HEK293 (cell line): Measurements from ENCODE around the gene XPR1.
A peak's percentile ranks its signal among the peaks of the same experiment; 100 is the strongest.

Experiments used
- FEZF1 ChIP-seq: fragments of 450-650 bp; formaldehyde crosslinking; IDR thresholded peaks from 2 replicates; pipeline ENCODE4 v1.5.1; 2016; ENCODE audit warnings: missing biosample characterization, missing genetic modification characterization
- GLI2 ChIP-seq: fragments of 450-650 bp; formaldehyde crosslinking; IDR thresholded peaks from 2 replicates; pipeline ENCODE4; 2017; ENCODE audit warnings: missing biosample characterization, missing genetic modification characterization, low read depth, borderline replicate concordance
- GLI4 ChIP-seq: fragments of 450-650 bp; formaldehyde crosslinking; IDR thresholded peaks from 2 replicates; pipeline ENCODE4 v1.5.1; 2016; ENCODE audit warnings: missing biosample characterization, missing genetic modification characterization
- KLF8 ChIP-seq: fragments of 450-650 bp; formaldehyde crosslinking; IDR thresholded peaks from 2 replicates; pipeline ENCODE4 v1.5.1; 2016; ENCODE audit warnings: missing biosample characterization, missing genetic modification characterization
- SP7 ChIP-seq: fragments of 450-650 bp; formaldehyde crosslinking; IDR thresholded peaks from 2 replicates; pipeline ENCODE4 v1.5.1; 2016; ENCODE audit warnings: missing biosample characterization, missing genetic modification characterization
- TRIM28 ChIP-seq: IDR thresholded peaks from 2 replicates; pipeline ENCODE4 v1.6.1; 2011; ENCODE audit warnings: low read length, control low read depth, borderline replicate concordance
- YY2 ChIP-seq: fragments of 450-650 bp; formaldehyde crosslinking; IDR thresholded peaks from 2 replicates; pipeline ENCODE4 v1.5.1; 2016; ENCODE audit warnings: missing biosample characterization, missing genetic modification characterization
- ZBTB20 ChIP-seq: fragments of 450-650 bp; formaldehyde crosslinking; IDR thresholded peaks from 2 replicates; pipeline ENCODE4 v1.5.1; 2016; ENCODE audit warnings: missing biosample characterization, missing genetic modification characterization
- ZFHX2 ChIP-seq: fragments of 450-650 bp; formaldehyde crosslinking; conservative IDR thresholded peaks from 2 replicates; pipeline ENCODE4 v1.5.1; 2016; ENCODE audit warnings: missing biosample characterization, missing genetic modification characterization
- ZNF155 ChIP-seq: fragments of 450-650 bp; formaldehyde crosslinking; IDR thresholded peaks from 2 replicates; pipeline ENCODE4 v1.5.1; 2016; ENCODE audit warnings: missing biosample characterization, missing genetic modification characterization
- ZNF157 ChIP-seq: fragments of 450-650 bp; formaldehyde crosslinking; IDR thresholded peaks from 2 replicates; pipeline ENCODE4 v1.5.1; 2016; ENCODE audit warnings: missing biosample characterization, missing genetic modification characterization
- ZNF266 ChIP-seq: fragments of 450-650 bp; formaldehyde crosslinking; IDR thresholded peaks from 2 replicates; pipeline ENCODE4 v1.5.1; 2016; ENCODE audit warnings: missing biosample characterization, missing genetic modification characterization, low read depth
- ZNF274 ChIP-seq, 2 experiments: fragments of 200-500 bp in 1 of 2; fragments of 450-650 bp in 1 of 2; sonication (Bioruptor generic) in 1 of 2; formaldehyde crosslinking in 1 of 2; IDR thresholded peaks; 2 replicates each; pipeline versions ENCODE4 v1.5.1 to v1.6.1; 2014 to 2016; ENCODE audit warnings: borderline replicate concordance in 1 of 2, inconsistent platforms in 1 of 2, low read length in 1 of 2, missing biosample characterization in 1 of 2, missing genetic modification characterization in 1 of 2
- ZNF302 ChIP-seq: fragments of 450-650 bp; formaldehyde crosslinking; IDR thresholded peaks from 2 replicates; pipeline ENCODE4 v1.5.1; 2016; ENCODE audit warnings: missing biosample characterization, missing genetic modification characterization, low read depth
- ZNF366 ChIP-seq: fragments of 450-650 bp; formaldehyde crosslinking; conservative IDR thresholded peaks from 2 replicates; pipeline ENCODE4 v1.5.1; 2016; ENCODE audit warnings: missing biosample characterization, missing genetic modification characterization
- ZNF514 ChIP-seq: fragments of 450-650 bp; formaldehyde crosslinking; IDR thresholded peaks from 2 replicates; pipeline ENCODE4 v1.5.1; 2016; ENCODE audit warnings: missing biosample characterization, missing genetic modification characterization
- ZNF530 ChIP-seq: fragments of 450-650 bp; formaldehyde crosslinking; IDR thresholded peaks from 2 replicates; pipeline ENCODE4 v1.5.1; 2016; ENCODE audit warnings: low read depth, missing biosample characterization, missing genetic modification characterization
- ZNF560 ChIP-seq: fragments of 450-650 bp; formaldehyde crosslinking; IDR thresholded peaks from 2 replicates; pipeline ENCODE4 v1.5.1; 2017; ENCODE audit warnings: missing biosample characterization, missing genetic modification characterization, borderline replicate concordance
- ZNF629 ChIP-seq: fragments of 450-650 bp; formaldehyde crosslinking; IDR thresholded peaks from 2 replicates; pipeline ENCODE4 v1.5.1; 2017; ENCODE audit warnings: missing biosample characterization, missing genetic modification characterization
- ZNF658 ChIP-seq: fragments of 450-650 bp; formaldehyde crosslinking; IDR thresholded peaks from 2 replicates; pipeline ENCODE4; 2016; ENCODE audit warnings: missing biosample characterization, missing genetic modification characterization
- ZNF664 ChIP-seq: fragments of 450-650 bp; formaldehyde crosslinking; IDR thresholded peaks from 2 replicates; pipeline ENCODE4 v1.5.1; 2016; ENCODE audit warnings: missing biosample characterization, missing genetic modification characterization
- ZNF747 ChIP-seq: fragments of 450-650 bp; formaldehyde crosslinking; IDR thresholded peaks from 2 replicates; pipeline ENCODE4 v1.5.1; 2016; ENCODE audit warnings: missing biosample characterization, missing genetic modification characterization
- ZNF785 ChIP-seq: fragments of 450-650 bp; formaldehyde crosslinking; IDR thresholded peaks from 2 replicates; pipeline ENCODE4 v1.5.1; 2016; ENCODE audit warnings: missing biosample characterization, missing genetic modification characterization
- ZSCAN30 ChIP-seq: fragments of 450-650 bp; IDR thresholded peaks from 2 replicates; pipeline ENCODE4 v1.5.1; 2018; ENCODE audit warnings: missing biosample characterization, mild to moderate bottlenecking, missing genetic modification characterization, moderate library complexity
- ZXDB ChIP-seq: fragments of 450-650 bp; formaldehyde crosslinking; IDR thresholded peaks from 2 replicates; pipeline ENCODE4 v1.5.1; 2016; ENCODE audit warnings: missing biosample characterization, missing genetic modification characterization
- TF ChIP-seq, protein P1 (sequence below): fragments of 450-650 bp; formaldehyde crosslinking; IDR thresholded peaks from 2 replicates; pipeline ENCODE4 v1.5.1; 2017; ENCODE audit warnings: missing biosample characterization, missing genetic modification characterization
- TF ChIP-seq, protein P2 (sequence below): sonication (generic); formaldehyde crosslinking; IDR thresholded peaks from 2 replicates; pipeline ENCODE4 v1.8.1; 2022; ENCODE audit warnings: mild to moderate bottlenecking, moderate library complexity, missing genetic modification reagents
- TF ChIP-seq, protein P3 (sequence below): fragments of 450-650 bp; formaldehyde crosslinking; IDR thresholded peaks from 2 replicates; pipeline ENCODE4 v1.5.1; 2016; ENCODE audit warnings: missing biosample characterization, missing genetic modification characterization
- TF ChIP-seq, protein P4 (sequence below): fragments of 450-650 bp; formaldehyde crosslinking; IDR thresholded peaks from 2 replicates; pipeline ENCODE4 v1.5.1; 2017; ENCODE audit warnings: missing biosample characterization, missing genetic modification characterization
- TF ChIP-seq, protein P5 (sequence below): fragments of 450-650 bp; formaldehyde crosslinking; IDR thresholded peaks from 2 replicates; pipeline ENCODE4 v1.5.1; 2016; ENCODE audit warnings: missing biosample characterization, missing genetic modification characterization

The XPR1 gene

DNA sequence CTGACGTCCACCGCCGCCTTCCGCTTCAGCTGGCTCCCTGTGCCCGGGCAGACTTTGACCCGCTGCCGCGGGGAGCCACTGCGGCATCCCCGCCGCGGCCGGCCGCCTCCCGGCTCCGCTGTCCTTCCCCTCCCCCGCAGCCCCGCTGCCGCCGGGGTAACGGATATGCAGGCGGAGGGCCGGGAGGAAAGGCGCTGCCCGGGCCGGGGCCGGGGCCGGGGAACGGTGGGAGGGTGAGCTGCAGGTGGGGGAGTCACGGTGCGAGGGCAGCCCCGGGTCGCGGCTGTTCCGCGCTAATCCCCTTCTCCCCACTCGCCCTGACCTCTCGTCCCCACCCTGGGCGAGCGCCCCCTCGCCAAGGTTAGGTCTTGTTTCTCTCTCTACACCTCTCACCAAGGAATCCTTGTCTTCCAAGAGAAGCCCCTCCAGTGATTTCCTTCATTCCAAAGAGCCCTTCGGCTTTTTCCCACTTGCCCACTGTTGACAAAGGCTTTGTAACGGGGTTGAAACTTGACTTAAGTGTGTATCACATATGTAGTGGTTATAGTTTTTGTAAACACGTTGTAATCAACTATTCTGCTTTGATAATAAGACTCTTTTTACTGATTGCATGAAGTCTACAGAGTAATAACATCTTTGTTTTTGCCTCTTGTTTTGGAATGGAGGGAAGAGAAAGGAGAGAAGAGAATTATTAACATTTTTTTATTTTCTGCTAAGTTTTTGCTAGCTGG, 669 bp downstream of the XPR1 start (continued):
- TF ChIP-seq ZNF658 (tag by site-specific recombination) (no peak), ZNF266 (tag by site-specific recombination) (no peak), FEZF1 (tag by site-specific recombination) (no peak), ZNF157 (tag by site-specific recombination) (no peak), ZFHX2 (peak; percentile 59), KLF8 (tag by site-specific recombination) (no peak; the same call in 1 of the 2 replicates), YY2 (no peak; the same call in 1 of the 2 replicates), ZNF530 (no peak), ZNF664 (tag by site-specific recombination) (no peak), GLI2 (tag by site-specific recombination) (no peak), GLI4 (tag by site-specific recombination) (no peak), SP7 (tag by site-specific recombination) (no peak; the same call in 1 of the 2 replicates), ZNF274 (IDR thresholded peaks at IDR 0.05; ENCODE audit: low read length) (no peak), ZNF274 (tag by site-specific recombination; IDR thresholded peaks at IDR 0.05; ENCODE audit: borderline replicate concordance) (no peak), ZNF366 (no peak), ZNF514 (tag by site-specific recombination) (no peak), ZNF560 (tag by site-specific recombination) (no peak), ZXDB (no peak; the same call in none of the 2 replicates), ZNF155 (tag by site-specific recombination) (no peak), ZNF785 (0 out of 2 replicates have a peak, but pooled peaks have one; percentile 1), ZNF302 (tag by site-specific recombination) (no peak), ZBTB20 (peak; percentile 94; the same call in 1 of the 2 replicates), ZNF747 (tag by site-specific recombination) (no peak), ZNF629 (tag by site-specific recombination) (no peak), ZSCAN30 (peak; percentile 68), TRIM28 (no peak)
- TF ChIP-seq, protein P1, sequence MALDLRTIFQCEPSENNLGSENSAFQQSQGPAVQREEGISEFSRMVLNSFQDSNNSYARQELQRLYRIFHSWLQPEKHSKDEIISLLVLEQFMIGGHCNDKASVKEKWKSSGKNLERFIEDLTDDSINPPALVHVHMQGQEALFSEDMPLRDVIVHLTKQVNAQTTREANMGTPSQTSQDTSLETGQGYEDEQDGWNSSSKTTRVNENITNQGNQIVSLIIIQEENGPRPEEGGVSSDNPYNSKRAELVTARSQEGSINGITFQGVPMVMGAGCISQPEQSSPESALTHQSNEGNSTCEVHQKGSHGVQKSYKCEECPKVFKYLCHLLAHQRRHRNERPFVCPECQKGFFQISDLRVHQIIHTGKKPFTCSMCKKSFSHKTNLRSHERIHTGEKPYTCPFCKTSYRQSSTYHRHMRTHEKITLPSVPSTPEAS, result no peak
- TF ChIP-seq, protein P2, sequence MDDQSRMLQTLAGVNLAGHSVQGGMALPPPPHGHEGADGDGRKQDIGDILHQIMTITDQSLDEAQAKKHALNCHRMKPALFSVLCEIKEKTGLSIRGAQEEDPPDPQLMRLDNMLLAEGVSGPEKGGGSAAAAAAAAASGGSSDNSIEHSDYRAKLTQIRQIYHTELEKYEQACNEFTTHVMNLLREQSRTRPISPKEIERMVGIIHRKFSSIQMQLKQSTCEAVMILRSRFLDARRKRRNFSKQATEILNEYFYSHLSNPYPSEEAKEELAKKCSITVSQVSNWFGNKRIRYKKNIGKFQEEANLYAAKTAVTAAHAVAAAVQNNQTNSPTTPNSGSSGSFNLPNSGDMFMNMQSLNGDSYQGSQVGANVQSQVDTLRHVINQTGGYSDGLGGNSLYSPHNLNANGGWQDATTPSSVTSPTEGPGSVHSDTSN (CRISPR knock-in tag), result no peak; the same call in 1 of the 2 replicates
- TF ChIP-seq, protein P3, sequence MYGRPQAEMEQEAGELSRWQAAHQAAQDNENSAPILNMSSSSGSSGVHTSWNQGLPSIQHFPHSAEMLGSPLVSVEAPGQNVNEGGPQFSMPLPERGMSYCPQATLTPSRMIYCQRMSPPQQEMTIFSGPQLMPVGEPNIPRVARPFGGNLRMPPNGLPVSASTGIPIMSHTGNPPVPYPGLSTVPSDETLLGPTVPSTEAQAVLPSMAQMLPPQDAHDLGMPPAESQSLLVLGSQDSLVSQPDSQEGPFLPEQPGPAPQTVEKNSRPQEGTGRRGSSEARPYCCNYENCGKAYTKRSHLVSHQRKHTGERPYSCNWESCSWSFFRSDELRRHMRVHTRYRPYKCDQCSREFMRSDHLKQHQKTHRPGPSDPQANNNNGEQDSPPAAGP (tag by site-specific recombination), result no peak
- TF ChIP-seq, protein P4, sequence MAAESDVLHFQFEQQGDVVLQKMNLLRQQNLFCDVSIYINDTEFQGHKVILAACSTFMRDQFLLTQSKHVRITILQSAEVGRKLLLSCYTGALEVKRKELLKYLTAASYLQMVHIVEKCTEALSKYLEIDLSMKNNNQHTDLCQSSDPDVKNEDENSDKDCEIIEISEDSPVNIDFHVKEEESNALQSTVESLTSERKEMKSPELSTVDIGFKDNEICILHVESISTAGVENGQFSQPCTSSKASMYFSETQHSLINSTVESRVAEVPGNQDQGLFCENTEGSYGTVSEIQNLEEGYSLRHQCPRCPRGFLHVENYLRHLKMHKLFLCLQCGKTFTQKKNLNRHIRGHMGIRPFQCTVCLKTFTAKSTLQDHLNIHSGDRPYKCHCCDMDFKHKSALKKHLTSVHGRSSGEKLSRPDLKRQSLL (tag by site-specific recombination), result no peak
- TF ChIP-seq, protein P5, sequence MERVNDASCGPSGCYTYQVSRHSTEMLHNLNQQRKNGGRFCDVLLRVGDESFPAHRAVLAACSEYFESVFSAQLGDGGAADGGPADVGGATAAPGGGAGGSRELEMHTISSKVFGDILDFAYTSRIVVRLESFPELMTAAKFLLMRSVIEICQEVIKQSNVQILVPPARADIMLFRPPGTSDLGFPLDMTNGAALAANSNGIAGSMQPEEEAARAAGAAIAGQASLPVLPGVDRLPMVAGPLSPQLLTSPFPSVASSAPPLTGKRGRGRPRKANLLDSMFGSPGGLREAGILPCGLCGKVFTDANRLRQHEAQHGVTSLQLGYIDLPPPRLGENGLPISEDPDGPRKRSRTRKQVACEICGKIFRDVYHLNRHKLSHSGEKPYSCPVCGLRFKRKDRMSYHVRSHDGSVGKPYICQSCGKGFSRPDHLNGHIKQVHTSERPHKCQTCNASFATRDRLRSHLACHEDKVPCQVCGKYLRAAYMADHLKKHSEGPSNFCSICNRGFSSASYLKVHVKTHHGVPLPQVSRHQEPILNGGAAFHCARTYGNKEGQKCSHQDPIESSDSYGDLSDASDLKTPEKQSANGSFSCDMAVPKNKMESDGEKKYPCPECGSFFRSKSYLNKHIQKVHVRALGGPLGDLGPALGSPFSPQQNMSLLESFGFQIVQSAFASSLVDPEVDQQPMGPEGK, result no peak; the same call in 1 of the 2 replicates
